Omental fat pad (tissue), 4 donors: ENCODE results near the gene SYCE3. TPM values are rescaled to one million over a fixed set of nuclear protein-coding genes. Genes with fewer than 3 reads are reported as not detected.

Source experiments
- ATAC-seq: fragments of 150-250 bp; one replicate; pipeline ENCODE4 v1.9.1; 2016; ENCODE audit warnings: mild to moderate bottlenecking, moderate library complexity; ENCODE audit not compliant: low FRiP score
- DNase-seq: peaks from one replicate; pipeline ENCODE4 v3.0.0-alpha.2; 2019; ENCODE audit warnings: low spot score
- total RNA-seq, 4 donors: library from RNA; depleted of rRNA; stranded (reverse); fragments of >200 nt; gene quantifications; one replicate each; pipeline ENCODE4 v1.1.0, GENCODE V29; 2016
- TF ChIP-seq, protein P1 (sequence below), 3 donors: fragments of 450-650 bp; IDR thresholded peaks; one replicate each; pipeline ENCODE4 v1.5.1; 2016 to 2017; ENCODE audit warnings: antibody characterized with exemption in 3 of 3, mild to moderate bottlenecking in 3 of 3, moderate library complexity in 2 of 3

Gene SYCE3
- total RNA-seq, 4 donors from 2014 or later, result not detected

DNA sequence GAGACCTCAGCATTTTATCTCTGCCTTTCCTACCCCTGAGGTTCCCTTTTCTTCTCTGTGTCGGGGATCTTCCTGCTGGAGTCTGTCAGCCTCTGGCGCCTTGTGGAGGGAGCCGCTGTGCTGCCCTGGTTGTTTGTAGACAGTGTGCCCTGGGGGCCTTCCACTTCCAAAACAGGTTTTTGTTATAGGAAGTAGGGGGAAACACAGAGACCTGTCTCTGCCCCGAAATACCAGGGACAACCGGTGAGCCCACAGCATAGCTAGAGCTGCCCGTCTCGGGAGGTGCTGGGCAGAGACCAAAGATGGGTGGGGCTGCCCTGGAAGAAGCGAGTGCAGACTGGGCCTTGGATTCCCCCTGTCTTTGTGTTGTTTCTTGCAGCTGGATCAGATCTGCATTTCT is 46.7 kb downstream of the SYCE3 start:
- TF ChIP-seq, protein P1, sequence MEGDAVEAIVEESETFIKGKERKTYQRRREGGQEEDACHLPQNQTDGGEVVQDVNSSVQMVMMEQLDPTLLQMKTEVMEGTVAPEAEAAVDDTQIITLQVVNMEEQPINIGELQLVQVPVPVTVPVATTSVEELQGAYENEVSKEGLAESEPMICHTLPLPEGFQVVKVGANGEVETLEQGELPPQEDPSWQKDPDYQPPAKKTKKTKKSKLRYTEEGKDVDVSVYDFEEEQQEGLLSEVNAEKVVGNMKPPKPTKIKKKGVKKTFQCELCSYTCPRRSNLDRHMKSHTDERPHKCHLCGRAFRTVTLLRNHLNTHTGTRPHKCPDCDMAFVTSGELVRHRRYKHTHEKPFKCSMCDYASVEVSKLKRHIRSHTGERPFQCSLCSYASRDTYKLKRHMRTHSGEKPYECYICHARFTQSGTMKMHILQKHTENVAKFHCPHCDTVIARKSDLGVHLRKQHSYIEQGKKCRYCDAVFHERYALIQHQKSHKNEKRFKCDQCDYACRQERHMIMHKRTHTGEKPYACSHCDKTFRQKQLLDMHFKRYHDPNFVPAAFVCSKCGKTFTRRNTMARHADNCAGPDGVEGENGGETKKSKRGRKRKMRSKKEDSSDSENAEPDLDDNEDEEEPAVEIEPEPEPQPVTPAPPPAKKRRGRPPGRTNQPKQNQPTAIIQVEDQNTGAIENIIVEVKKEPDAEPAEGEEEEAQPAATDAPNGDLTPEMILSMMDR (IDR thresholded peaks at IDR 0.05), result no peak
- no peak for DNase-seq
- no peak for ATAC-seq

- no peak for ATAC-seq
- DNase-seq, result no peak
- TF ChIP-seq, protein P1 (IDR thresholded peaks at IDR 0.05), result no peak
Observed at GRCh38 chr22:50513175-50513574, 49.5 kb downstream of the SYCE3 start.

DNA sequence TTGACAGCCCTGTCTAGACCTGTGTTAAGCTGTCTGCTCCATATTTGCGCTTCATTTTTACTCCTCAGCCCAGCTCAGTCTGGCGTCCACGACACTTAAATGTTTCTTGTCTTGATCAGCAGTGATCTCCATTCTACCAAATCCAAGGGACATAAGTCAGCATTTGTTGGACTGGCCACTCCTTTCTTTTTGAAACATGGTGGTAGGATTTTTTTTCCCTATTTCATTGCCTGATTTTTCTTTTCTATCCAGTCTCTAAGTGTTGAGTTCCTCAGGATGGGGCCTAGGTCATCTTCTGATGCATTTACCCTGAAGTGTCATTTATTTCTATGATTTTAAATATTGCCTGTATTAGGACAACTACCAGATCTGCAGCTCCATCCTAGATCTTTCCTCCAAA is 53.8 kb downstream of the SYCE3 start:
- ATAC-seq, result no peak
- TF ChIP-seq, protein P1 (IDR thresholded peaks at IDR 0.05), result no peak
- DNase-seq, result no peak

GRCh38 chr22:50507991-50508884 is 54.5 kb downstream of the SYCE3 start, which contains the start of gene NCAPH2:
NCAPH2 (plus strand) TSS chr22:50508224; CDS start chr22:50508338, 114 bp downstream.
- TF ChIP-seq, protein P1 (IDR thresholded peaks at IDR 0.05), result no peak
- DNase-seq (peak; percentile 89), ATAC-seq (peak; percentile 79)

- TF ChIP-seq, protein P1 (IDR thresholded peaks at IDR 0.05), result no peak
- ATAC-seq (peak; percentile 72), DNase-seq (peak; percentile 61)
Observed at GRCh38 chr22:50507421-50507990, 55.2 kb downstream of the SYCE3 start, which contains the start of gene LMF2. LMF2 (minus strand) TSS chr22:50507702; CDS start chr22:50507675, 27 bp downstream.

- peak; percentile 24 for ATAC-seq
- TF ChIP-seq, protein P1 (IDR thresholded peaks at IDR 0.05), result no peak
- DNase-seq, result no peak
Observed at GRCh38 chr22:50506611-50507420, 55.9 kb downstream of the SYCE3 start.
